ENCODE measurements around the gene ENHO. TPM values are rescaled to one million over a fixed set of nuclear protein-coding genes. Genes with fewer than 3 reads are reported as not detected.

The ENHO gene
- total RNA-seq = under 1 TPM in 3 of 4 donors, not detected in 1; 0.20 to 0.64 (median 0.26) TPM
- 1 to 10 TPM in 1 of 3 donors, under 1 TPM in 2; 0.35 to 1.2 (median 0.39) TPM for polyA plus RNA-seq
- long read RNA-seq, donor 1 = 0 reads
- long read RNA-seq, donor 2 = 0 reads

GRCh38 chr9:34522971-34523797, at the start of gene ENHO:
TSS of gene ENHO (minus strand) at chr9:34522990. CDS start at chr9:34521695, 1,295 bp downstream.
- H3K27ac ChIP-seq = no peak within 1 kb of the TSS
- ATAC-seq = peak; percentile 97 to 99 (median 98)

GRCh38 chr9:34572092-34572491, 49.3 kb upstream of the ENHO start:
- ATAC-seq = no peak
- no peaks in the 10 kb centered on the region for H3K27me3 ChIP-seq (ENCODE audit: insufficient read depth in 3 of 3, low read length in 2 of 3)
- no peak overlapping the region for H3K4me3 ChIP-seq
- H3K4me1 ChIP-seq = peaks cover 28% of the 10 kb centered on the region
- intact Hi-C loops (cut with DNase I) = no loop called here
- no peak for DNase-seq
- TF ChIP-seq, protein P1, sequence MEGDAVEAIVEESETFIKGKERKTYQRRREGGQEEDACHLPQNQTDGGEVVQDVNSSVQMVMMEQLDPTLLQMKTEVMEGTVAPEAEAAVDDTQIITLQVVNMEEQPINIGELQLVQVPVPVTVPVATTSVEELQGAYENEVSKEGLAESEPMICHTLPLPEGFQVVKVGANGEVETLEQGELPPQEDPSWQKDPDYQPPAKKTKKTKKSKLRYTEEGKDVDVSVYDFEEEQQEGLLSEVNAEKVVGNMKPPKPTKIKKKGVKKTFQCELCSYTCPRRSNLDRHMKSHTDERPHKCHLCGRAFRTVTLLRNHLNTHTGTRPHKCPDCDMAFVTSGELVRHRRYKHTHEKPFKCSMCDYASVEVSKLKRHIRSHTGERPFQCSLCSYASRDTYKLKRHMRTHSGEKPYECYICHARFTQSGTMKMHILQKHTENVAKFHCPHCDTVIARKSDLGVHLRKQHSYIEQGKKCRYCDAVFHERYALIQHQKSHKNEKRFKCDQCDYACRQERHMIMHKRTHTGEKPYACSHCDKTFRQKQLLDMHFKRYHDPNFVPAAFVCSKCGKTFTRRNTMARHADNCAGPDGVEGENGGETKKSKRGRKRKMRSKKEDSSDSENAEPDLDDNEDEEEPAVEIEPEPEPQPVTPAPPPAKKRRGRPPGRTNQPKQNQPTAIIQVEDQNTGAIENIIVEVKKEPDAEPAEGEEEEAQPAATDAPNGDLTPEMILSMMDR (IDR thresholded peaks at IDR 0.05) = no peak
- peak overlapping the region; percentile 65 for H3K27ac ChIP-seq
- H3K36me3 ChIP-seq (ENCODE audit: insufficient read depth in 1 of 2, low read depth in 1 of 2) = peaks cover 0 to 19% of the 10 kb centered on the region in 2 donors
- H3K9me3 ChIP-seq = no peaks in the 10 kb centered on the region

More at GRCh38 chr9:34522971-34523797, at the start of gene ENHO:
- TF ChIP-seq, protein P1 (IDR thresholded peaks at IDR 0.05) = no peak
- peak; percentile 85 to 93 for DNase-seq
- no peaks in the 10 kb centered on the region for H3K36me3 ChIP-seq (ENCODE audit: insufficient read depth in 1 of 2, low read depth in 1 of 2)
- intact Hi-C loops (cut with DNase I) = no loop called here
- H3K27me3 ChIP-seq (ENCODE audit: insufficient read depth in 3 of 3, low read length in 2 of 3) = peaks cover 0 to 3% (median 0%) of the 10 kb centered on the region in 3 donors
- 5 to 12% (median 7%) methylated on average over 26 to 63 of the region's 63 CpGs for WGBS, 3 donors
- peaks cover 6% of the 10 kb centered on the region for H3K4me1 ChIP-seq
- peak within 1 kb of the TSS; percentile 60 for H3K4me3 ChIP-seq
- no peaks in the 10 kb centered on the region for H3K9me3 ChIP-seq

DNA sequence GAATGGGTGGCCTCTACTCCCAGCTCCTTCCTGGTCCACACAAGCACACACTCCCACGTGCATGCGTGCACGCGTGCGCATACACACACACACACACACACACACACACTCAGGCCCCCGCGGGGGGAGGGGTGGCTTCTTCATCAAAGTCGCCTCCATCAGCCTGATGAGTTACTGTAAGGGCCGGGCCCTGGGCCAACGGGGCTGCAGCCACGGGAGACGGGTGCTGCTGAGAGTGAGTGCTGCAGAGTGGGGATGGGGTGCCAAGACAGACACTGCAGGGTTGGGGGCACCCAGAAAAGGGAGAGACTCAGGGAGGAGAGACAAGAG, 48.7 kb upstream of the ENHO start:
- intact Hi-C loops (cut with DNase I) = no loop called here
- peak in 1 of 4 donors; percentile 15 for ATAC-seq

DNA sequence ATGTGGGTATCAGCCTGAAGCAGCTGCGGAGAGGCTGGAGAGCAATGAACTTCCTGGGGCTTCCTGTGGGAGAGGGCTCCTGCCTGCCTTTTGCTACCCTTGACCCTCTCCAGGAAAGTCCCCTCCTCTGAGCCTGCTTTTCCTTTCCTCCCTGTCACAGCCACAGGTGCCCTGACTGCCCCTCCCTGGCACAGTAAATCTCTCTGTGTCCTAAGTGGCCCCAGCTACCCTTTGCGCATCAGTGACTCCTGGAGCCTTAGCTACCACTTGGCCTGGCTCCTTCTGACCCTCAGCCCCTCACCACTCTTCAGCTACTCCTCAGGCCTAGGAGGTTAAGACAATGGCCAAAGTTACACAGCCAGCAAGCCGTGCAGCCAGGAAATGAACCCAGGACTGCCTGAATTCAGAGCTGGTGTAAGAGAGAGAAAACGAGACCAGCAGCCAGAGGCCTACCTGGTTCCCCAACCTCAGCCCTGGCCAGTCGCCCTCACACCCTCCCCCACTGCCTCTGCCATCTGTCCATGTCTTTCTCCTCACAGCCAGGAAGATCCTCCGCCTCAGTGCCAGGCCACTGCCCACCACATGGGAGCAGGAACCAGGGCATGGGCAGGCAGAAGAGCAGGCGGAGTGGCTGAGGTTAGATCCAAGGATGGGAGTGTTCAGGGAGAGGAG, 48.2 kb upstream of the ENHO start:
- Histone ChIP-seq H3K27ac (peak overlapping the region; percentile 65), H3K36me3 (ENCODE audit: insufficient read depth in 1 of 2, low read depth in 1 of 2) (peaks cover 0 to 10% of the 10 kb centered on the region in 2 donors), H3K4me3 (no peak overlapping the region), H3K9me3 (no peaks in the 10 kb centered on the region), H3K4me1 (peaks cover 28% of the 10 kb centered on the region), H3K27me3 (ENCODE audit: insufficient read depth in 3 of 3, low read length in 2 of 3) (no peaks in the 10 kb centered on the region)
- intact Hi-C loops (cut with DNase I) = no loop called here
- peak; percentile 60 to 81 (median 75) for ATAC-seq
- peak in 1 of 2 donors; percentile 46 for DNase-seq
- TF ChIP-seq, protein P1 (IDR thresholded peaks at IDR 0.05) = no peak
- WGBS, 3 donors = 32 to 41% (median 38%) methylated on average over 6 to 7 of the region's 7 CpGs

More for the DNA sequence above, 48.7 kb upstream of the ENHO start:
- no peaks in the 10 kb centered on the region for H3K27me3 ChIP-seq (ENCODE audit: insufficient read depth in 3 of 3, low read length in 2 of 3)
- H3K27ac ChIP-seq = peak overlapping the region; percentile 65
- no peak overlapping the region for H3K4me3 ChIP-seq
- DNase-seq = no peak
- peaks cover 28% of the 10 kb centered on the region for H3K4me1 ChIP-seq
- peaks cover 0 to 13% of the 10 kb centered on the region in 2 donors for H3K36me3 ChIP-seq (ENCODE audit: insufficient read depth in 1 of 2, low read depth in 1 of 2)
- TF ChIP-seq, protein P1 (IDR thresholded peaks at IDR 0.05) = no peak
- H3K9me3 ChIP-seq = no peaks in the 10 kb centered on the region
- WGBS, 3 donors = 44 to 54% (median 54%) methylated on average over 12 of the region's 12 CpGs
